Astrocyte of the cerebellum (primary cell): Measurements from ENCODE around the gene PADI3.

Experiments
- DNase-seq: peaks from one replicate; pipeline ENCODE4 v3.0.0-alpha.2; 2011; ENCODE audit warnings: low read depth
- H3K4me3 ChIP-seq: 2 replicates; pipeline ENCODE4 v1.5.1; 2011; ENCODE audit warnings: mild to moderate bottlenecking, low read depth, low read length, moderate library complexity
- CTCF ChIP-seq: IDR thresholded peaks from 2 replicates; pipeline ENCODE4 v1.5.1; 2012; ENCODE audit warnings: low read length, low read depth, moderate library complexity, mild to moderate bottlenecking; ENCODE audit errors: missing control alignments
- in situ Hi-C: cut with HindIII; loops from 2 replicates; pipeline ENCODE4 v1.10.0; 2017; ENCODE audit warnings: low sequenced_read_pairs

PADI3 gene

GRCh38 chr1:17213148-17213781, 35.6 kb upstream of the PADI3 start:
- in situ Hi-C loops, result no loop called here
- TF ChIP-seq CTCF, result no peak
- no peak for DNase-seq
- H3K4me3 ChIP-seq, result no peak overlapping the region

- in situ Hi-C loops, result no loop called here
- no peak for DNase-seq
- no peak for TF ChIP-seq CTCF
- H3K4me3 ChIP-seq, result no peak overlapping the region
Measured at GRCh38 chr1:17213782-17214148, 35.1 kb upstream of the PADI3 start.

GRCh38 chr1:17214876-17215544, 33.9 kb upstream of the PADI3 start:
- TF ChIP-seq CTCF, result no peak
- no peak for DNase-seq
- H3K4me3 ChIP-seq, result no peak overlapping the region
- in situ Hi-C loops, result no loop called here

GRCh38 chr1:17215545-17215890, 33.4 kb upstream of the PADI3 start:
- in situ Hi-C loops, result no loop called here
- DNase-seq, result no peak
- no peak for TF ChIP-seq CTCF
- H3K4me3 ChIP-seq, result no peak overlapping the region

GRCh38 chr1:17216078-17216477, 32.8 kb upstream of the PADI3 start:
- in situ Hi-C loops, result no loop called here
- H3K4me3 ChIP-seq, result no peak overlapping the region
- TF ChIP-seq CTCF, result no peak
- DNase-seq, result no peak

GRCh38 chr1:17217607-17218006, 31.3 kb upstream of the PADI3 start:
- no peak overlapping the region for H3K4me3 ChIP-seq
- DNase-seq, result no peak
- in situ Hi-C loops, result no loop called here
- TF ChIP-seq CTCF, result no peak
